HL-60 (cell line): ENCODE data around the gene ZNF497.

Experiments used
- DNase-seq, 2 experiments: peaks; one replicate each; pipeline ENCODE4 v3.0.0-alpha.2; 2010 to 2020; ENCODE audit warnings: low read depth in 1 of 2, low spot score in 1 of 2
- H3K27ac ChIP-seq: fragments of 250-450 bp; sonication (Bioruptor Pico); replicated peaks from 2 replicates; pipeline ENCODE4 v1.5.1; 2020; ENCODE audit warnings: mild to moderate bottlenecking, moderate library complexity
- H3K27me3 ChIP-seq: fragments of 250-450 bp; sonication (Bioruptor Pico); 2 replicates; pipeline ENCODE4 v1.5.1; 2021; ENCODE audit warnings: mild to moderate bottlenecking, moderate library complexity; ENCODE audit not compliant: insufficient read depth, poor library complexity, severe bottlenecking
- H3K4me3 ChIP-seq: replicated peaks from 2 replicates; pipeline ENCODE4 v1.5.1; 2011; ENCODE audit warnings: mild to moderate bottlenecking, control low read depth, low read length; ENCODE audit not compliant: insufficient read depth
- CTCF ChIP-seq: IDR thresholded peaks from one replicate; pipeline ENCODE4 v1.5.1; 2011; ENCODE audit warnings: low read length, control low read depth, inconsistent platforms; ENCODE audit not compliant: insufficient read depth
- GABPA ChIP-seq: IDR thresholded peaks from 2 replicates; pipeline ENCODE4 v1.6.1; 2012; ENCODE audit warnings: low read depth
- POLR2AphosphoS5 ChIP-seq: IDR thresholded peaks from 2 replicates; pipeline ENCODE4 v1.6.1; 2012; ENCODE audit warnings: low read depth
- SPI1 ChIP-seq: IDR thresholded peaks from 2 replicates; pipeline ENCODE4 v1.6.1; 2012; ENCODE audit warnings: low read depth, mild to moderate bottlenecking, borderline replicate concordance
- TF ChIP-seq, protein P1 (sequence below): IDR thresholded peaks from 2 replicates; pipeline ENCODE4 v1.6.1; 2012; ENCODE audit warnings: low read depth; ENCODE audit not compliant: insufficient replicate concordance

ZNF497 gene

DNA sequence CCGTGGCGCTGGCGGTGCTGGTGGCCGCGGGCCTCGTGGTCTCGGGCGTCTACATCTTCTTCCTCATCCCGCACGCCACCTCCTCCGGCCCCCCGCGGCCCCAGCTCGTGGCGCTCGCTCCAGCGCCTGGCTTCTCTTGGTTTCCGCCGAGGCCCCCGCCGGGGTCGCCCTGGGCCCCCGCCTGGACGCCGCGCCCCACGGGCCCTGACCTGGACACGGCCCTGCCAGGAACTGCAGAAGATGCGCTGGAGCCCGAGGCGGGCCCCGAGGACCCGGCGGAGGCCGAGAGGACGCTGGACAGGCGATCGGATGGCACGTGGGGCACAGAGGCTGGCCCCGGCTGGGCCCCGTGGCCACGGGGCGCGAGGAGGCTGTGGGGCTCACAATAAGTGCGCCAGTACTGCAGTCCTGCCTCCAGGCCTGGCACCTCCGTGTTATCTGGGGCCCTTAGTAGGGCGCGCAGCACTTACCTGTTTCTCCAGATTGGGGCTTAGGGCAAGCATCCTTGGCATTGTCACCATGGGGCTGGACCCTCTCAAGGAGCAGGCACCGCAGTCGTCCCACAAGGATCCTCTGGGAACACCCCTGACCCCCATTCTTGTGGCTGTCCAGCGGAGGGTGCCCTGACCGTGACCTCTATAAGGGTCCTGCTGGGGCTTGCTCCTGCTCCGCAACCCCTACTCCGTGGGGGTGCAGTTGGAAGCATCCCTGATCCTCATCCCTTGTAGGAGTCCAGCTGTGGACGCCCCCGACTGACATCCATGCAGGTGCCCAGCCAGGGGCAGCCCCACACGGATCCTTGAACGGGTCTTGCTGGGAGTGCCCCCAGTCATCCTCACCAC lies 34.4 kb upstream of the ZNF497 start:
- no peak for TF ChIP-seq SPI1
- TF ChIP-seq GABPA = no peak
- no peak for TF ChIP-seq POLR2AphosphoS5
- no peak for TF ChIP-seq CTCF
- TF ChIP-seq, protein P1, sequence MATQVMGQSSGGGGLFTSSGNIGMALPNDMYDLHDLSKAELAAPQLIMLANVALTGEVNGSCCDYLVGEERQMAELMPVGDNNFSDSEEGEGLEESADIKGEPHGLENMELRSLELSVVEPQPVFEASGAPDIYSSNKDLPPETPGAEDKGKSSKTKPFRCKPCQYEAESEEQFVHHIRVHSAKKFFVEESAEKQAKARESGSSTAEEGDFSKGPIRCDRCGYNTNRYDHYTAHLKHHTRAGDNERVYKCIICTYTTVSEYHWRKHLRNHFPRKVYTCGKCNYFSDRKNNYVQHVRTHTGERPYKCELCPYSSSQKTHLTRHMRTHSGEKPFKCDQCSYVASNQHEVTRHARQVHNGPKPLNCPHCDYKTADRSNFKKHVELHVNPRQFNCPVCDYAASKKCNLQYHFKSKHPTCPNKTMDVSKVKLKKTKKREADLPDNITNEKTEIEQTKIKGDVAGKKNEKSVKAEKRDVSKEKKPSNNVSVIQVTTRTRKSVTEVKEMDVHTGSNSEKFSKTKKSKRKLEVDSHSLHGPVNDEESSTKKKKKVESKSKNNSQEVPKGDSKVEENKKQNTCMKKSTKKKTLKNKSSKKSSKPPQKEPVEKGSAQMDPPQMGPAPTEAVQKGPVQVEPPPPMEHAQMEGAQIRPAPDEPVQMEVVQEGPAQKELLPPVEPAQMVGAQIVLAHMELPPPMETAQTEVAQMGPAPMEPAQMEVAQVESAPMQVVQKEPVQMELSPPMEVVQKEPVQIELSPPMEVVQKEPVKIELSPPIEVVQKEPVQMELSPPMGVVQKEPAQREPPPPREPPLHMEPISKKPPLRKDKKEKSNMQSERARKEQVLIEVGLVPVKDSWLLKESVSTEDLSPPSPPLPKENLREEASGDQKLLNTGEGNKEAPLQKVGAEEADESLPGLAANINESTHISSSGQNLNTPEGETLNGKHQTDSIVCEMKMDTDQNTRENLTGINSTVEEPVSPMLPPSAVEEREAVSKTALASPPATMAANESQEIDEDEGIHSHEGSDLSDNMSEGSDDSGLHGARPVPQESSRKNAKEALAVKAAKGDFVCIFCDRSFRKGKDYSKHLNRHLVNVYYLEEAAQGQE = no peak
- Histone ChIP-seq H3K27ac (no peak overlapping the region), H3K27me3 (no peaks in the 10 kb centered on the region), H3K4me3 (no peak overlapping the region)
- DNase-seq = no peak

DNA sequence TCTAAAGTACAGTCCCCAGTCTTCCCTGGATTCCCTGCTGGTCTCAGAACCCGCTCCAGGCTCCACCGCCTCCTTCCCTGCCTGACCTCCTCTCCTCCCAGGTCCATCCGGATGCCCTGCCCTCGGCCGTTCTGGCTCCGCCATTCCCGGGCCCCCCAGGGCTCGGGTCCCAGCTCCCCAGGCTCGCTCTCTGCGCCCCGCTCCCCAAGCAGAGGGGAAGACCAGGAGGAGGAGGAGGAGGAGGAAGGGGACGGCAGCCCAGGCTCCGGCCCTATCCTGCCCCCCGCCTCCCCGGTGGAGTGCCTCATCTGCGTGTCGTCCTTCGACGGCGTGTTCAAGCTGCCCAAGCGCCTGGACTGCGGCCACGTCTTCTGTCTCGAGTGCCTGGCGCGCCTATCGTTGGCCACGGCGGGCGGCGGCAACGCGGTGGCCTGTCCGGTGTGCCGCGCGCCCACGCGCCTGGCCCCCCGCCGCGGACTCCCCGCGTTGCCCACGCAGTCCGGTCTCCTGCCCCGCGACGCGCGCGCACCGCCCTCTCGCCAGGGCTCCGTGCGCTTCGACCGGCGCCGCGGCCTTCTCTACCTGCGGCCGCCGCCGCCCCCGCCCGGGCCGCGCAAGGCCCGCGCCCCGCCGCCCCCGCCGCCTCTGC lies 33.6 kb upstream of the ZNF497 start:
- no peak overlapping the region for H3K4me3 ChIP-seq
- TF ChIP-seq POLR2AphosphoS5 = no peak
- no peak for TF ChIP-seq SPI1
- TF ChIP-seq GABPA = no peak
- no peak for TF ChIP-seq CTCF
- TF ChIP-seq, protein P1 = no peak
- no peak for DNase-seq
- no peaks in the 10 kb centered on the region for H3K27me3 ChIP-seq
- no peak overlapping the region for H3K27ac ChIP-seq

DNA sequence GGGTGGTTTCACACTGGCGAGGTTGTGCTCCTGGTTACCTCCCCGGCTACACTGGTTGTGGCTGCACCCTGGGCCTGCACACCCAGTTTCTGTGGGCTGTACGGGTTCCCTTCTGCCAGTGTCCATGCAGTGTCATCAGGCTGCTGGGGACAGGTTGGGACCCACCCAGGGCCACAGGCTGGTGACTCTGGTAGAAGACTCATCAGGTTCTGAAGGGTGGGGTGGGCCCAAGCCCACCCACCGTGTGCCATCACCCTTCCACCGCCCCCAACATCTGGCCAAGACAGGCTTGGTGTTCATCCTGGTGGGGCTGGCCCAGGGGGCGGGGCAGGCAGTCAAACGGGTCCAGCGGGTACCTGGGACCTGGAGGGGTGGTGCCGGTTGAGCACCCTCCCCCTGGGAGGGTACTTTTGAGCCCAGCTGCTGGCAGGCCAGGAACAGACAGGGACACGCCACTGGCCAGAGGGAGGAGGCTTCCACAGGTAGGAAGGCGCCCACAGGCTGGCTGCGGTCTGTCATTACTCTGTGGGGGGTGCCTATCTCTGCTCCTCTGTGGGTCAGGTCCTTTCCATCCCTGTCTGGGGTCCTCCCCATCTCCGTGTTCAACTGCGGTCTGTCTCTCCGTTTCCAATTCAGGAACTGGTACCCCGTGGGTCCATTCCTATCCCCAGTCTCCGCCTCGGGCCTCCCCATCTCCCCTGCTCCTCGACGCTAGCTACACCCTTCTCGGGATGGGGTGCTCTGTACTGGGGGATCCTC lies 32.8 kb upstream of the ZNF497 start, which contains the start of gene RNF225:
Gene RNF225 (plus strand): TSS at position 437 of the 759 bp plus-strand sequence. CDS start 434 bp downstream, outside the sequence.
- Histone ChIP-seq H3K27me3 (no peaks in the 10 kb centered on the region), H3K27ac (no peak within 1 kb of the TSS), H3K4me3 (no peak within 1 kb of the TSS)
- DNase-seq = peak in 1 of 2 experiments; percentile 23
- TF ChIP-seq POLR2AphosphoS5 (peak; percentile 57), CTCF (no peak)
